Calu3 (cell line): ENCODE data around the gene ZNF618. TPM values are rescaled to one million over a fixed set of nuclear protein-coding genes. Genes with fewer than 3 reads are reported as not detected.

ENCODE experiments used
- BruUV-seq: library from RNA; stranded (reverse); fragments of 400-500 nt; replicated peaks from 2 replicates; lab custom pipeline; 2021; lab: Mats Ljungman, UMichigan
- CTCF ChIA-PET: fragments of 300-600 bp; sonication (Branson Sonifier 250); formaldehyde crosslinking; loops from one replicate; lab custom pipeline; 2022; ENCODE audit warnings: antibody characterized with exemption; lab: Charles Lee
- DNase-seq: peaks from one replicate; pipeline ENCODE4 v3.0.0; 2022
- H3K27ac Mint-ChIP-seq: one replicate; pipeline ENCODE4 v1.8.0; 2022; ENCODE audit warnings: mixed read lengths; ENCODE audit not compliant: unreplicated experiment
- H3K27me3 Mint-ChIP-seq: one replicate; pipeline ENCODE4 v1.8.0; 2022; ENCODE audit warnings: mixed read lengths; ENCODE audit not compliant: unreplicated experiment
- H3K36me3 Mint-ChIP-seq: one replicate; pipeline ENCODE4 v1.8.0; 2022; ENCODE audit warnings: mild to moderate bottlenecking, moderate library complexity, mixed read lengths; ENCODE audit not compliant: insufficient read depth, unreplicated experiment
- H3K4me1 Mint-ChIP-seq: one replicate; pipeline ENCODE4 v1.8.0; 2022; ENCODE audit warnings: mild to moderate bottlenecking, low read depth, mixed read lengths; ENCODE audit not compliant: unreplicated experiment
- H3K4me3 Mint-ChIP-seq: one replicate; pipeline ENCODE4 v1.8.0; 2022; ENCODE audit warnings: mild to moderate bottlenecking, low read depth, moderate library complexity, mixed read lengths; ENCODE audit not compliant: unreplicated experiment
- H3K9me3 Mint-ChIP-seq: one replicate; pipeline ENCODE4 v1.8.0; 2022; ENCODE audit warnings: low read depth, mixed read lengths; ENCODE audit not compliant: unreplicated experiment
- intact Hi-C: fragments of 100-400 bp; cut with micrococcal nuclease; formaldehyde crosslinking; loops from one replicate; pipeline ENCODE4 v1.10.0; 2022; ENCODE audit not compliant: unreplicated experiment
- total RNA-seq: library from RNA; stranded (reverse); gene quantifications from 2 replicates; pipeline ENCODE4 v1.2.3, GENCODE V29; 2022
- TF ChIP-seq, protein P1 (sequence below): fragments of 200-600 bp; IDR thresholded peaks from one replicate; pipeline ENCODE4 v1.8.0; 2022; ENCODE audit warnings: antibody characterized with exemption; ENCODE audit not compliant: unreplicated experiment

The ZNF618 gene
- total RNA-seq, 1 experiment from 2014 or later: 20.3 TPM

- no peak for DNase-seq
- BruUV-seq: no TSS peak
- Mint-ChIP-seq H3K27ac (no peak overlapping the region), H3K36me3 (peaks cover 4% of the 10 kb centered on the region), H3K27me3 (no peaks in the 10 kb centered on the region), H3K9me3 (peaks cover 7% of the 10 kb centered on the region), H3K4me3 (no peak overlapping the region), H3K4me1 (no peaks in the 10 kb centered on the region)
- TF ChIP-seq, protein P1, sequence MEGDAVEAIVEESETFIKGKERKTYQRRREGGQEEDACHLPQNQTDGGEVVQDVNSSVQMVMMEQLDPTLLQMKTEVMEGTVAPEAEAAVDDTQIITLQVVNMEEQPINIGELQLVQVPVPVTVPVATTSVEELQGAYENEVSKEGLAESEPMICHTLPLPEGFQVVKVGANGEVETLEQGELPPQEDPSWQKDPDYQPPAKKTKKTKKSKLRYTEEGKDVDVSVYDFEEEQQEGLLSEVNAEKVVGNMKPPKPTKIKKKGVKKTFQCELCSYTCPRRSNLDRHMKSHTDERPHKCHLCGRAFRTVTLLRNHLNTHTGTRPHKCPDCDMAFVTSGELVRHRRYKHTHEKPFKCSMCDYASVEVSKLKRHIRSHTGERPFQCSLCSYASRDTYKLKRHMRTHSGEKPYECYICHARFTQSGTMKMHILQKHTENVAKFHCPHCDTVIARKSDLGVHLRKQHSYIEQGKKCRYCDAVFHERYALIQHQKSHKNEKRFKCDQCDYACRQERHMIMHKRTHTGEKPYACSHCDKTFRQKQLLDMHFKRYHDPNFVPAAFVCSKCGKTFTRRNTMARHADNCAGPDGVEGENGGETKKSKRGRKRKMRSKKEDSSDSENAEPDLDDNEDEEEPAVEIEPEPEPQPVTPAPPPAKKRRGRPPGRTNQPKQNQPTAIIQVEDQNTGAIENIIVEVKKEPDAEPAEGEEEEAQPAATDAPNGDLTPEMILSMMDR: no peak
- CTCF ChIA-PET: no interaction called here
- intact Hi-C loops: no loop called here
Measured at GRCh38 chr9:114007991-114008666, 132.0 kb downstream of the ZNF618 start.

DNA sequence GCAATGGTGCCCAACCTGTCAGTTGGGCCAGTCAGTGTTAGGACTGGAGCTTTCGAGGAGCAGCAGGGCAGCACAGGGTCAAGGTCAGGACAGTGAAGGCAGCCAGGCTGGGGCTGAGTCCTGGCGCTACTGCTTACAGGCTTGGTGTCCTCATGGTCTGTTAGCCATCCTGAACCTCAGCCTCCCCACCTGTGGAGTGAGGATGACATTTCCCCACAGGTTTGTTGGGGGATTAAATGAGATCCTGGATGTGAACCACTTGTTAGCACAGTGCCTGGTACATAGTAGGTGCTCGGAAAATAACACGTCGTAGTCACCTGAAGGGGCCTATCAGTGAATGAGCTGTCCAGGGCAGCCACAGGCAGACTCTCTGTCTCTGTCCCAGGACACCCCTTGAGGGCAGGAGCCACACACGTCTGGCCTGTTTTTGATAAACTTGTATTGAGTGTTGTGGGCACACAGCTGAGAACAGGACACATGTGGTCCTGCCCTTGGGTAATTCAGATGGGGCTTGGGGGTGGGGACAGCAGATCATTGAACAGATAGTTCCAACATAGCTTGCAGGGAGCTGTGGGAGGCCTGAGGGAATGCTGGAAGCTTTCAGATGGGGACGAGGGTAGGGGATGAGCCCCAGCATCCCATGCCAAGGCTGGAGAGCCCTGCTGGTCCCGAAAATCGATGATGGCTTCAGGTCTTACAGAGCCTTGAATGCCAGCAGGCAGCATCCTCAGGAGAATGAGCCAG is 132.7 kb downstream of the ZNF618 start:
- Mint-ChIP-seq H3K27ac (no peak overlapping the region), H3K27me3 (no peaks in the 10 kb centered on the region), H3K36me3 (peaks cover 4% of the 10 kb centered on the region), H3K4me1 (no peaks in the 10 kb centered on the region), H3K9me3 (peaks cover 7% of the 10 kb centered on the region), H3K4me3 (no peak overlapping the region)
- no TSS peak for BruUV-seq
- no peak for DNase-seq
- CTCF ChIA-PET: no interaction called here
- TF ChIP-seq, protein P1: no peak
- intact Hi-C loops: no loop called here

GRCh38 chr9:114011313-114011712 is 135.2 kb downstream of the ZNF618 start:
- no peak overlapping the region for H3K4me3 Mint-ChIP-seq
- no peak for DNase-seq
- intact Hi-C loops: no loop called here
- no peaks in the 10 kb centered on the region for H3K27me3 Mint-ChIP-seq
- no peak overlapping the region for H3K27ac Mint-ChIP-seq
- CTCF ChIA-PET: no interaction called here
- peaks cover 7% of the 10 kb centered on the region for H3K9me3 Mint-ChIP-seq
- TF ChIP-seq, protein P1: no peak
- no TSS peak for BruUV-seq
- no peaks in the 10 kb centered on the region for H3K36me3 Mint-ChIP-seq
- H3K4me1 Mint-ChIP-seq: no peaks in the 10 kb centered on the region

DNA sequence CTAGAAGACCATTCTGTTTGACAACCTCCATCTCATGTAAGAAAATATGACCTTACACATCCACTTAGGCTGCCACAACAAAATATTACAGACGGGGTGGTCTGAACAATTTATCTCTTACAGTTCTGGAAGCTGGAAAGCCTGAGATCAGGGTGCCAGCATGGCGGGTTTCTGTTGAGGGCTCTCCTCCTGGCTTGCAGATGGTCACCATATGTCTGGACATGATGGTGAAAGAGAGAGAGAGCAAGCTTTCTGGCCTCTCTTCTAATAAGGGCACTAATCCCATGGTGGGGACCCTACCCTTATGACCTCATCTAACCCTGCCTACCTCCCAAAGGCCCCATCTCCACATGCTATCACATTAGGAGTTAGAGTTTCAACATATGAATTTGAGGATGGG is 136.0 kb downstream of the ZNF618 start:
- no TSS peak for BruUV-seq
- TF ChIP-seq, protein P1: no peak

More for the DNA sequence above, 136.0 kb downstream of the ZNF618 start:
- Mint-ChIP-seq H3K27me3 (no peaks in the 10 kb centered on the region), H3K4me3 (no peak overlapping the region), H3K9me3 (peaks cover 7% of the 10 kb centered on the region), H3K36me3 (no peaks in the 10 kb centered on the region), H3K27ac (no peak overlapping the region), H3K4me1 (no peaks in the 10 kb centered on the region)
- intact Hi-C loops: no loop called here
- DNase-seq: no peak
- CTCF ChIA-PET: no interaction called here
